Retinal pigment epithelial cell (primary cell): ENCODE results near the gene CAMKV.

Experiments
- DNase-seq: peaks from one replicate; pipeline ENCODE4 v3.0.0-alpha.2; 2010; ENCODE audit warnings: low read depth
- H3K4me3 ChIP-seq: 2 replicates; pipeline ENCODE4 v1.5.1; 2011; ENCODE audit warnings: mild to moderate bottlenecking, low read length, control low read depth, moderate library complexity
- TF ChIP-seq, protein P1 (sequence below): conservative IDR thresholded peaks from 2 replicates; pipeline ENCODE4 v1.5.1; 2011; ENCODE audit warnings: low read depth, low read length, control low read depth, inconsistent platforms

The CAMKV gene

DNA sequence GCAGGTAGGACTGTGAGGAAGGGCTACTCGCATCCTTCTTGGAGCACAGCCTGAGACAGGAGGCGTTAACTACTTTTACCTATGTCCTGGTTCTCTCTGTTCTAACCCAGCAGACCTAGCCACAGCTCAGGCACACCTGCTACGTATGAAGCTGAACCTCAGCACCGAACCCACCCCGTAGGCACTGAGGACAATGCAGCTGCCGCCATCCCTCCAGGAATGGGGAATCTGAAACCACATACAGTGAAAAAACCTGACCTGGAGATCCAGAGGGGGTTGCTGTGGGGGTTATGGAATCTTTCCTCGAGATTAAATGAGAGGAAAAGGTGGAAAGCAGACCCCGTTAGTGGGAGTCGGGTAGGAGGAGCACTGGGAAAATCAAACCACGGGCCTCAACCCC, 19.6 kb upstream of the CAMKV start:
- TF ChIP-seq, protein P1, sequence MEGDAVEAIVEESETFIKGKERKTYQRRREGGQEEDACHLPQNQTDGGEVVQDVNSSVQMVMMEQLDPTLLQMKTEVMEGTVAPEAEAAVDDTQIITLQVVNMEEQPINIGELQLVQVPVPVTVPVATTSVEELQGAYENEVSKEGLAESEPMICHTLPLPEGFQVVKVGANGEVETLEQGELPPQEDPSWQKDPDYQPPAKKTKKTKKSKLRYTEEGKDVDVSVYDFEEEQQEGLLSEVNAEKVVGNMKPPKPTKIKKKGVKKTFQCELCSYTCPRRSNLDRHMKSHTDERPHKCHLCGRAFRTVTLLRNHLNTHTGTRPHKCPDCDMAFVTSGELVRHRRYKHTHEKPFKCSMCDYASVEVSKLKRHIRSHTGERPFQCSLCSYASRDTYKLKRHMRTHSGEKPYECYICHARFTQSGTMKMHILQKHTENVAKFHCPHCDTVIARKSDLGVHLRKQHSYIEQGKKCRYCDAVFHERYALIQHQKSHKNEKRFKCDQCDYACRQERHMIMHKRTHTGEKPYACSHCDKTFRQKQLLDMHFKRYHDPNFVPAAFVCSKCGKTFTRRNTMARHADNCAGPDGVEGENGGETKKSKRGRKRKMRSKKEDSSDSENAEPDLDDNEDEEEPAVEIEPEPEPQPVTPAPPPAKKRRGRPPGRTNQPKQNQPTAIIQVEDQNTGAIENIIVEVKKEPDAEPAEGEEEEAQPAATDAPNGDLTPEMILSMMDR: no peak
- H3K4me3 ChIP-seq: no peak overlapping the region
- no peak for DNase-seq

DNA sequence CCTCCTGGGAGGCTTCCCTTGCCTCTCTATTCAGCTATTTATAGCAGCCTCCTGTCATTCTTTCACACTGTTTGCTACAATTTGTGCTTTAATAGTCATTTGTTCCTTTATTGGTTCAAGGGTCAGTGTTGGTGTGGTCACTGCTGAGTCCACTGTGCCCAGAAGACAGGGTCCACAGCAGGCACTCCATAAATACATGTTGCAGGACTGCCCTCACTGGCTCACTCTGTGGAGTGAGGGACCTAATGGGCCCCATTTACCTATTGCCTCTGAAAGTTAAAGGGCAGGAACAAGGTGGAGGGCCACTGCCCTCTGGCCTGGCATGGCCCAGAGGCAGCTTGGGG, 17.2 kb upstream of the CAMKV start:
- DNase-seq: no peak
- H3K4me3 ChIP-seq: no peak overlapping the region
- TF ChIP-seq, protein P1: no peak

DNA sequence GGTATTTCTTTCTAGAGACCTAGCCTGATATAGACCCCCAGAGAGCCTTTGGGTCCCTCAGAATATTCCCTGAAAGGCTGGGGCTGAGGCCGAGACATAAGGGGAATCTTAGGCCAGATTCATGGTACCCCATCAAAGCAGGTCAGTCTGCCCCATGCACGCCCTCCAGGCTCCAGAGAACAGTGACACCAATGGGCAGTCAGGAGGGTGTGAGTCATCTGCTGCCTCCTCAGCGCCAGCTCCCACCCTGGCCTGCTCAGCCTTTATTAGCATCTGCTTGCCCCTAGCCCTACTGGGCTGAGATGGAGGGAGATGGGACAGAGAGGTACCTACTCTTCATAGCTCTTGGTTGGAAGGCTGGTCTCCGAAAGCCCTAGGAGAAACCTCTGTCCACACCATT, 14.3 kb upstream of the CAMKV start:
- DNase-seq: no peak

DNA sequence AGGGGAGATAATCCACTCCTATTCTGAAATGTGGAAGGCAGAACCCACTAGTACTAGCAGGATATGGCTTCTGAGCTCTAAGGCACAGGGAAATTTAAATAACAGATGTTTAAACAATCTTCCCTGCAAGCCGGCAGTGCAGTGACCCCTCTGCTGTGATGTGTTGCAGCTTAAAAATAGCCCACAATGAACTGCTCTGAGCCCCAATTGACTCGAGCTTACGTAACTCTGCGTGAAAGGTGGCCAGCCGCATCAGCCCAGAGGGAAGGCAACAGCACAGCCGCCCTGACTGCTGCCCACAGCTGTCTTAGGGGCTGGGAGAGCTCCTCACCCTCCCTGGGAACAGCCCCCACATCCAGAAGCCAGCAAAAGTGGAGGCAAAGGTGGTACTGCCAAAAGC, 12.5 kb upstream of the CAMKV start:
- no peak overlapping the region for H3K4me3 ChIP-seq
- DNase-seq: no peak
- TF ChIP-seq, protein P1: no peak

More for the DNA sequence above, 14.3 kb upstream of the CAMKV start:
- H3K4me3 ChIP-seq: no peak overlapping the region
- TF ChIP-seq, protein P1: no peak

DNA sequence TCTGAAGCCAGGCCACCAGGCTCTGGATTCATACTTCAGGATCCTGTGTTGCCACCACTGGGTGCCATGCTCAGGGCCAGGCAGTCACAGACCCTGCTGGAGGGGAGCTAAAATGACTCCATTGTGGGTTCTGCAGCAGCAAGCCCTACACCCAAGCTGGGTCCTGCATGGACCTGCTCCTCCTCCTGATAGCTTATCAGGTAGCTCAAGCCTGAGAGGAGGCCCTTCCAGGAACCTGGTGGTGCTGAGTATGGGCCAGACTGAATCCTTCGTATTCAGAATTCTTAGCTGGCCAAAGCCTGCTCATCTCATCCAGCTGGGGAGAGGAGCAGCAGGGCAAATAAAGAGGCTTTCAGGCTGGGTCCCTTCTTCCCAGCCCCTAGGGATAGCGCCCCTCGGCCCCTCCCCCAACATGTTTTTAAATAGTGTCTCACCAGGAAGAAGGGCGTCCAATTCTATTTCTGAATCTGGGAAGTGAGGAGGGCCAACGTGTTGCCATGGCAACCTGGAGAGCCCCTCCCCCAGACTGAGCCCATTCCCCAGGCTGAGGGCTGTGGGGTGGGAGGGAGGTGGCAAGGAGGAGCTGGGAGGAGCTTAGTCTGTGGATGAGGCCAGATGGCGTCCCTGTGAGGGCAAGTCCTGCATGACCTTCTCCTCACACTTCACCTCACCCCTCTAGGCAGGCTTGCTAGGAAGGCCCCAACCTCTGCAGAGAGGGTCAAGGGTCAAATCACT, 11.0 kb upstream of the CAMKV start:
- TF ChIP-seq, protein P1: no peak
- no peak for DNase-seq
- no peak overlapping the region for H3K4me3 ChIP-seq

DNA sequence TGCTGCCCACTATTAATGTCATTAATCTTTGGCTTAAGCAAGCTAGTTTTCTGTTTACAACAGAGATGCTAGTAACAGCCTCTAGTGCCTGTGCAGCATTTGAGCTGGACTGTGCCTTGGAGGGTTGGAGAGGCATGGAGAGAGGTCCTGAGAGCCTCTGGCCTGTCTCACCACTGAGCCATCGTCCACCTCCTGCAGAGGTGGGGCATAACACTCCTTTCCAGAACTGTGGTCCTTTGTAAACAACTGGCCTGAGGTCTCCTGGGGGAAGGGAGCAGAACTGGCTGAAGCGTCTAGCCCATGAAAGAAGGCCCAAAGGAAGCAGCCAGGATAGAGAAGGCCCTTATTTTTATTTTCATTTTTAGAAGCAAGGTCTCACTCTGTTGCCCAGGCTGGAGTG, 10.0 kb upstream of the CAMKV start:
- H3K4me3 ChIP-seq: no peak overlapping the region
- DNase-seq: no peak
- TF ChIP-seq, protein P1: no peak

DNA sequence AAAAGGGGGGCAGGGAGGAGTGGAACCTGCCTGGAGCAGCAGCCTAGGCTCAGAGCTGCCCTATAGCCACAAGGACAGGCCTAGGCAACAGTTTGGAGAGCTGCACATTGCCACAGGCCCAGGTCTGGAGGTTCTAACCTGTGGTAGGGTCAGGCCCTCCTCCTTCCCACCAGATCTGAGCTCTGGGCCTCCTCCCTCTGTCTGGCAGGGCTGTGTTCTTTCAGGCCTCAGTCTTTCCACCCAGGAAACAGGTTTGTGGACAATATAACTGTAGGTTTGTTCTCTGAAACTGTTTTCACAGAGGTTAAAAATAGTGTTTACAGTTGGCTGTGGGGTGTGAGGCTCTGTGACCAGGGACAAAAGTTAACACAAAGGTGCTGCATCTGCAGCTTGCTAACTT, 9.0 kb upstream of the CAMKV start:
- TF ChIP-seq, protein P1: no peak
- no peak overlapping the region for H3K4me3 ChIP-seq
- no peak for DNase-seq
